GM19463 (cell line): ENCODE data around the gene SMIM12.

ENCODE experiments used
- ATAC-seq: cut with Tn5 transposase; IDR thresholded peaks from one replicate; pipeline ENCODE4 v1.9.1; 2021; ENCODE audit warnings: mild to moderate bottlenecking, moderate library complexity; ENCODE audit not compliant: unreplicated experiment

Gene SMIM12, protein sequence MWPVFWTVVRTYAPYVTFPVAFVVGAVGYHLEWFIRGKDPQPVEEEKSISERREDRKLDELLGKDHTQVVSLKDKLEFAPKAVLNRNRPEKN

GRCh38 chr1:34859446-34860200 is at the start of gene SMIM12:
Gene SMIM12, minus strand, starts transcription at chr1:34859749. Its CDS starts 3,772 bp downstream, at chr1:34855977.
- ATAC-seq = peak; percentile 99

DNA sequence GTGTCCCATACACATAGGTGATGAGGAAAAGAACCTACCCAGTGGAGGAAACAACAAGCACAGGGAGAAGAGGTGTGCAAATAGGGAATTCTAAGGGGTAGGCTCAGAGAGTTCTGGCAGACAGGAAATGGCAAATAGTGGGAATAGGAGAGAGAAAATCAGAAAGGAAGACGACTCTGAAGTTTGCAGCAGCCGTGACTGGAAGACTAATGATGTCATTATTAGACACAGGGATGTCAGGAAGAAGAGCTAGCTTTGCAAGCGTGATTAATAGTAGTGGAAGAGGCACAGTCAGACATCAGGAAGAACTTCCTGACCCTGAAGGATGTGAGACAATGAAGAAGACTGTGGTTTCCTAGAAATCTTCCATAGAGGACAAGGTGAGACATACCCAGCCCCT is 48.8 kb upstream of the SMIM12 start:
- no peak for ATAC-seq

- ATAC-seq = no peak
Measured at GRCh38 chr1:34907487-34908090, 48.0 kb upstream of the SMIM12 start.

DNA sequence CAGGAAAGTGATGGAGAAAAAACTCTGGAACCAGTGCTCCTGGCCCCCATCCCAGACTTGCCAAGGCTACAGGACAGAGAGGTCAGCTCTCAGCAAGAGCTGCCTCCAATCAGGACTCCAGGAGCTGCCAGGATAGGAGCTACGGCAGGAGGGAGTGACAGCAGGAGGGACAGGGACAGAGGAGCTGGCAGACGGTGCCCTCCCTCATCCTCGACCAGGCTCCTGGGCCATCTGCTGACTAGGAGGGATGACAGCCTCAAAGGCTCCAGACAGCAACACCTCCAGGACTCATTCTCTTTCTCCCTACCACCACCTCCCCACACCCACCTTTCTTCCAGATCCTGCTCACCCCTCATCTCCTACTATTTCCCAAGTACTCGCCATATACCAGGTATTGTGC is 47.2 kb upstream of the SMIM12 start:
- ATAC-seq = no peak

- ATAC-seq = no peak
Measured at GRCh38 chr1:34906222-34906621, 46.7 kb upstream of the SMIM12 start.

- no peak for ATAC-seq
Measured at GRCh38 chr1:34905098-34905459, 45.5 kb upstream of the SMIM12 start.

- no peak for ATAC-seq
Measured at GRCh38 chr1:34904236-34905097, 44.9 kb upstream of the SMIM12 start.

GRCh38 chr1:34901919-34902318 is 42.4 kb upstream of the SMIM12 start:
- no peak for ATAC-seq

DNA sequence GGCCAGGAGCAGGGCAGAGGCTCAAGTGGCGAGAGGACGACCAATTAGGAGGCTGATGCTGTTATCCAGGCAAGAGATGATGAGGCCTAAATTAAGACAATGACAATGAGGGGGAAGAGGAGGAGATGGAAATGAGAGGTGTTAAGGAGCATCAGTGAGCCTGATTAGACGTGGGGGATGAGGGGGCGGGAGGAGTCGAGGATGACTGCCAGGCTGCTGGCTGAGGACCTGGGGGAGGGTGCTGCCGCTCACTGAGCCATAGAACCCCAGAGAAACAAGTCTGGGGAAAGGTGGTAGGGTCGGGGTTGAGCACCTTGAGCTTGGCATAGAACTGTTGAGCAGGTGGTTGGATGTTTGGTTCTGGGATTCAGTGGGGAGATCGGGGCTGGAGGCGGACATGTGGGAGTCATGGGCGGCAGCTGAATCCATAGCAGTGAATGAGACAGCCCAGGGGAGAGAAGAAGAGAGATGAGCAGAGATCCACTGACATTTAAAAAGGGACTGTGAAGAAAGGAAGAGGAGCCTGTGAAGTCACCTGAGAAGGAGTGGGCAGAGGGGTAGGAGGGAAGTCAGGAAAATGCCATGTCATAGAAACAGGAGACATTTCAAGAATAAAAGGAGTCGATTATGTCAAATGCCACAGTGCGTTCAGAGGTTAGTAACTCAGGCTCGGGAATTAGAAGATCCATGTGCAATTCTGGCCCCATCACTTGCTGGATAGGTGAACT is 41.4 kb upstream of the SMIM12 start:
- no peak for ATAC-seq

DNA sequence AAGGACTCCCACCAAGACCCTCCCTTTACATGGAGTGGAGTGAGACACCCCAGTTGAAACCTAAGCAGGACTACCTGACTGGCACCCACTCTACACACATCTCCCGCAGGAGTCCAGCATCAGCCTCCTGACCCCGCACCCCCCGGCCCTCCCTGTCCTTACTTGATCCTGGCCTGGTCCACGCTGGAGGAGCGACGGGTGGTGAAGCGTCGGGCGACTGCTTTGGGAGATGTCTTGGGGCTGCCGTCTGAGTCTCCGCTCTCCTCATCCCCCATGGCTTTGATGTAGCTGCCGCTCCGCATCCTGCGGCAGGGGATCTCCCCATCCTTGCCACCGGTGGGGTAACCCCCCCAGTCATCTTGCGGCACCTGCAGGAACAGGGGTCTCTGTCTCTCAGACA is 40.4 kb upstream of the SMIM12 start:
- ATAC-seq = no peak

DNA sequence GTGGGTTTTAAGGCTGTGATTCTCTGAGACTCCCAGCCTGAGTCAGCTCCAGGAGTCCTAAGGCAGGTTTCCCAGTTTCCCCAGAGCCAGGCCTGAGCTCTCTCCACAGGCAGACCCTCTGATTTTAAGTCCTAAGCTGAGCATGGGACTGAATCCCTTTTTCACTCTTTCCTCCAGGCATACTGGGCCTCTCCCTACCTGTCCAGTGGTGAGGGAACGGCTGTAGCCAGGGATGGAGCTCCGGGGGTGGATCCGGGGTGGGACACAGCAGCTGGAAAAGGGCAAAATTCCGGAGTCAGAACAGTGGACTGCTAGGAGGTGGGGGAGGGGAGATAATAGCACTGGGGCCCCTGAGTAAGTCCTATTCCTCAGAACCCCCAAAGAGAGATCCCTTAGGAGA is 39.9 kb upstream of the SMIM12 start:
- ATAC-seq = no peak

GRCh38 chr1:34898330-34898761 is 38.8 kb upstream of the SMIM12 start:
- ATAC-seq = no peak

- no peak for ATAC-seq
Measured at GRCh38 chr1:34896612-34897011, 37.1 kb upstream of the SMIM12 start.

- ATAC-seq = no peak
Measured at GRCh38 chr1:34889705-34890104, 30.2 kb upstream of the SMIM12 start.

GRCh38 chr1:34887593-34887992 is 28.0 kb upstream of the SMIM12 start:
- ATAC-seq = no peak

- no peak for ATAC-seq
Measured at GRCh38 chr1:34885405-34886247, 26.1 kb upstream of the SMIM12 start.

GRCh38 chr1:34884961-34885360 is 25.4 kb upstream of the SMIM12 start:
- ATAC-seq = no peak

DNA sequence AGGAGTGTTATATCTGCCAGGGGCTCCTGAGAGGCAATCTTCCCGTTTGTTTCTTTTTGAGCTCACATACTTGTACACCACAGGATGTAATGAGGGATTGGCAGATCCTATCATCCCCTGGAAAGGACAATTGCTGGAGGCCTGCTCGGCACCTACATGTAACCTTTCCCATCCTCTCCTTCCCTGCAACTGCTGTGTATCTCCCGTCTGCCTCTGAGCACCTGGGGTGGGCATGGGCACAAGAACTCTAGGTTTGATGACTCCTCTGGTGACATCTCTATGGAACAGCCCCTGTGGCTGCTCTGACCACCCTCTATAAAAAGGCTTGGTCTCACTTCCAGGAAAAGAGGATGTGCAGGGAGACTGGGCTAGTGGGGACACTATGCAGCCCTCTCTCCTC is 25.0 kb upstream of the SMIM12 start:
- ATAC-seq = no peak

DNA sequence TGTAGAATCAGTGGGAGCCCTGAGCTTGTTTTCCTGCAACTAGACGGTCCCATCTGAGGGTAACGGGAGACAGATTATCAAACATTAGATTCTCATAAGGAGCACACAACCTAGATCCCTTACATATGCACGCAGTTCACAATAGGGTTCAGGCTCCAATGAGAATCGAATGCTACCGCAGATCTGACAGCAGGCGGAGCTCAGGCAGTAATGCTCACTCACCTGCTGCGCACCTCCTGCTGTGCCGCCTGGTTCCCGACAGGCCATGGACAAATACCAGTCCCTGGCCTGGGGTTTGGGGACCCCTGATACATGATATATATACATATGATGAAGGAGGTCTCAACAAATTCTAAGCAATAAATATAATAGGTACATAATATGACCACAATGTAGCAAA is 19.7 kb upstream of the SMIM12 start:
- no peak for ATAC-seq

- ATAC-seq = no peak
Measured at GRCh38 chr1:34876406-34876805, 16.9 kb upstream of the SMIM12 start.
